RWPE2 (cell line): ENCODE data around the gene ZBTB2.

Experiments
- ATAC-seq: fragments of 200-7000 bp; cut with Tn5 transposase; 3 replicates; pipeline ENCODE4 v1.9.1; 2021; ENCODE audit warnings: low read depth
- DNase-seq: peaks from one replicate; pipeline ENCODE4 v3.0.0-alpha.2; 2020; ENCODE audit warnings: low spot score
- H3K27ac ChIP-seq: fragments of 450-650 bp; 2 replicates; pipeline ENCODE4 v1.5.1; 2017; ENCODE audit warnings: mild to moderate bottlenecking; ENCODE audit not compliant: poor library complexity, severe bottlenecking
- H3K27me3 ChIP-seq: fragments of 250-450 bp; sonication (Bioruptor Pico); 2 replicates; pipeline ENCODE4 v1.5.1; 2021; ENCODE audit warnings: mild to moderate bottlenecking, moderate library complexity; ENCODE audit not compliant: insufficient read depth, poor library complexity, severe bottlenecking
- H3K36me3 ChIP-seq: fragments of 250-450 bp; sonication (Bioruptor Pico); 2 replicates; pipeline ENCODE4 v1.5.1; 2020; ENCODE audit warnings: low read depth, mild to moderate bottlenecking, moderate library complexity
- H3K4me1 ChIP-seq: fragments of 250-450 bp; sonication (Bioruptor Pico); 2 replicates; pipeline ENCODE4 v1.5.1; 2021; ENCODE audit warnings: mild to moderate bottlenecking, moderate library complexity; ENCODE audit not compliant: insufficient read depth, poor library complexity, severe bottlenecking
- H3K4me3 ChIP-seq: fragments of 250-450 bp; sonication (Bioruptor Pico); 2 replicates; pipeline ENCODE4 v1.5.1; 2021; ENCODE audit warnings: mild to moderate bottlenecking, moderate library complexity; ENCODE audit not compliant: severe bottlenecking
- H3K9me3 ChIP-seq: fragments of 250-450 bp; sonication (Bioruptor Pico); 2 replicates; pipeline ENCODE4 v1.5.1; 2021; ENCODE audit warnings: mild to moderate bottlenecking, moderate library complexity; ENCODE audit not compliant: severe bottlenecking
- CTCF ChIP-seq: fragments of 450-650 bp; IDR thresholded peaks from one replicate; pipeline ENCODE4 v1.5.1; 2017; ENCODE audit warnings: mild to moderate bottlenecking, moderate library complexity; ENCODE audit not compliant: poor library complexity, severe bottlenecking

Gene ZBTB2

GRCh38 chr6:151436802-151437201 is 45.4 kb upstream of the ZBTB2 start:
- no peak for DNase-seq
- no peak for ATAC-seq
- H3K27ac ChIP-seq, result no peak overlapping the region
- TF ChIP-seq CTCF, result no peak
- H3K36me3 ChIP-seq, result peaks cover 45% of the 10 kb centered on the region
- peaks cover 3% of the 10 kb centered on the region for H3K4me1 ChIP-seq
- no peak overlapping the region for H3K4me3 ChIP-seq
- H3K27me3 ChIP-seq, result no peaks in the 10 kb centered on the region
- no peaks in the 10 kb centered on the region for H3K9me3 ChIP-seq

GRCh38 chr6:151436300-151436699 is 44.9 kb upstream of the ZBTB2 start:
- H3K27me3 ChIP-seq, result no peaks in the 10 kb centered on the region
- peaks cover 48% of the 10 kb centered on the region for H3K36me3 ChIP-seq
- no peak overlapping the region for H3K27ac ChIP-seq
- DNase-seq (no peak), ATAC-seq (no peak)
- H3K4me3 ChIP-seq, result no peak overlapping the region
- peaks cover 3% of the 10 kb centered on the region for H3K4me1 ChIP-seq
- TF ChIP-seq CTCF, result no peak
- no peaks in the 10 kb centered on the region for H3K9me3 ChIP-seq

GRCh38 chr6:151434369-151434768 is 43.0 kb upstream of the ZBTB2 start:
- no peak for DNase-seq
- peaks cover 59% of the 10 kb centered on the region for H3K36me3 ChIP-seq
- no peak for TF ChIP-seq CTCF

DNA sequence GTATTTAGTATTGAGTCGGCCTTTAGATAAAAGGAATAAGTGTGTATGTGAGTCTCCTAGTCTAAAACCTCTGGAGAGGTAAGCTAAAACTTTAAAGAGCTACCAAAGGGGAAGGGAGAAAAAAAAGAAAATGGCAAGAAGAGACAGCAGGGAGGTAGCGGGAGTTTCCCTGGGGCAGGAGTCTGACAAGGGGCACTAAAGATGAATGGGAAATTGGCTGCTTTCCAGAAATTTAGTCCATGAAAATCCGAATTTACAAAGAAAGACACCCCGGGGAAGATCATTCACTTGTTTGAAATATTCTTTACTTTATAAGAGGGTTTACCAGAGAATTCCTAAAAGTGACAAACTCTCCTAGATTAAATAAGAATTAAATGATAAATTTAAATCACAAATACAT is 41.3 kb upstream of the ZBTB2 start:
- Histone ChIP-seq H3K4me1 (peaks cover 3% of the 10 kb centered on the region), H3K27ac (no peak overlapping the region), H3K9me3 (no peaks in the 10 kb centered on the region), H3K36me3 (peaks cover 76% of the 10 kb centered on the region), H3K27me3 (no peaks in the 10 kb centered on the region), H3K4me3 (no peak overlapping the region)
- DNase-seq (no peak), ATAC-seq (no peak)
- TF ChIP-seq CTCF, result no peak

More at GRCh38 chr6:151434369-151434768, 43.0 kb upstream of the ZBTB2 start:
- H3K4me3 ChIP-seq, result no peak overlapping the region
- H3K9me3 ChIP-seq, result no peaks in the 10 kb centered on the region
- no peaks in the 10 kb centered on the region for H3K27me3 ChIP-seq
- no peak for ATAC-seq
- H3K27ac ChIP-seq, result no peak overlapping the region
- peaks cover 3% of the 10 kb centered on the region for H3K4me1 ChIP-seq

DNA sequence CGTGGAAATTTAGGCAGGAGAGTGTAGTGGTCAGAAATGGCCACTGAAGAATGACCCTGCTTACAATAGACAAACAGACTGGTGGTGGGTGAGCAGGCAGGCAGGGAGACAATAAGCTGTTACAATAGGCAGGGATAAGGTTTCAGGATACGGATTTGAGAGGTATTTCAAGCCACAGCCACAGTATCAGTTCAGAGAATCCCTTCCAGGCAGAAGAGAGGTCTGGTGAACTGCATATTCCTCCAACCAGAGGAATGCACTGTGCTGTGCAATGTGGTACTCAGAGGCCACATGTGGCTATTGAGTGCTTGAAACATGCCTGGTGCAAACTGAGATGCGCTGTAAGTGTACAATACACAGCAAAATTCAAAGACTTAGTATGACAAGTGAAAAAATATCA is 40.0 kb upstream of the ZBTB2 start:
- H3K36me3 ChIP-seq, result peaks cover 85% of the 10 kb centered on the region

More for the DNA sequence above, 40.0 kb upstream of the ZBTB2 start:
- no peak for TF ChIP-seq CTCF
- no peak overlapping the region for H3K27ac ChIP-seq
- no peak for DNase-seq
- ATAC-seq, result no peak
- H3K27me3 ChIP-seq, result no peaks in the 10 kb centered on the region
- H3K4me1 ChIP-seq, result no peaks in the 10 kb centered on the region
- no peaks in the 10 kb centered on the region for H3K9me3 ChIP-seq
- H3K4me3 ChIP-seq, result no peak overlapping the region
